ENCODE measurements around the gene TBX18.

TBX18 gene

DNA sequence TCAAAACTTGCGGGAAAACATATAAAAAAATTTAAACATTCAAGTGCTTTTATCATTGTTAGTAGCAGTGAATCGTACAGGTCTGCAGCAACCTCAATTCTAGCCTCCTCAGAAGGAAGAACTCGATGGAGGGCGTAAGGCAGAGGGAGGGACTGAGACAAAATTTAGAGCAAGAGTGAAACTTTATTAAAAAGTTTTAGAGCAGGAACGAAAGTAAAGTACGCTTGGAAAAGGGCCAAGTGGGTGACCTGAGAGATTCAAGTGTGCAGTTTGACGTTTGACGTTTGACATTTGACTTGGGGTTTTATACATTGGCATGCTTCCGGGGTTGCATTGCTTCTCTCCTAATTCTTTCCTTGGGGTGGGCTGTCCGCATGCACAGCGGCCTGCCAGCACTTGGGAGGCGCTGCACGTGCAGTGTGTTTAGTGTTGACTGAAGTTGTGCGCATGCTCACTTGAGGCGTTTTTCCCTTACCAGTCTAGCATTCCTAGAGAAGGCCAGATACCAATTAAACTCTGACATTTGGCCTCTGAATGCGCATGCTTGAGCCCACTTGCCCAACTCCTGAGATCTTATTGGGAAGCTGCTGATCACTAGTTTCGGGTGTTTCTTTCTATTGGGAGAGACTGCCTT, 82.6 kb downstream of the TBX18 start:
- no peak overlapping the region for H3K27ac ChIP-seq (ENCODE audit: poor library complexity, severe bottlenecking)
- DNase-seq (ENCODE audit: low spot score) (no peak), ATAC-seq (ENCODE audit: low read depth) (no peak)
- no peaks in the 10 kb centered on the region for H3K36me3 ChIP-seq (ENCODE audit: low read depth)
- H3K27me3 ChIP-seq (ENCODE audit: insufficient read depth, poor library complexity, severe bottlenecking), result no peaks in the 10 kb centered on the region
- no peaks in the 10 kb centered on the region for H3K9me3 ChIP-seq (ENCODE audit: severe bottlenecking)
- no peak overlapping the region for H3K4me3 ChIP-seq (ENCODE audit: severe bottlenecking)
- no peaks in the 10 kb centered on the region for H3K4me1 ChIP-seq (ENCODE audit: insufficient read depth, poor library complexity, severe bottlenecking)
- TF ChIP-seq CTCF (IDR thresholded peaks at IDR 0.05; ENCODE audit: poor library complexity, severe bottlenecking), result no peak

- no peak overlapping the region for H3K27ac ChIP-seq (ENCODE audit: poor library complexity, severe bottlenecking)
- ATAC-seq (ENCODE audit: low read depth) (no peak), DNase-seq (ENCODE audit: low spot score) (no peak)
- H3K4me3 ChIP-seq (ENCODE audit: severe bottlenecking), result no peak overlapping the region
- H3K4me1 ChIP-seq (ENCODE audit: insufficient read depth, poor library complexity, severe bottlenecking), result no peaks in the 10 kb centered on the region
- no peak for TF ChIP-seq CTCF (IDR thresholded peaks at IDR 0.05; ENCODE audit: poor library complexity, severe bottlenecking)
- no peaks in the 10 kb centered on the region for H3K27me3 ChIP-seq (ENCODE audit: insufficient read depth, poor library complexity, severe bottlenecking)
- H3K36me3 ChIP-seq (ENCODE audit: low read depth), result no peaks in the 10 kb centered on the region
- H3K9me3 ChIP-seq (ENCODE audit: severe bottlenecking), result peaks cover 2% of the 10 kb centered on the region
Measured at GRCh38 chr6:84675651-84676050, 88.7 kb downstream of the TBX18 start.

GRCh38 chr6:84674395-84674794, 90.0 kb downstream of the TBX18 start:
- Histone ChIP-seq H3K27me3 (ENCODE audit: insufficient read depth, poor library complexity, severe bottlenecking) (no peaks in the 10 kb centered on the region), H3K9me3 (ENCODE audit: severe bottlenecking) (peaks cover 2% of the 10 kb centered on the region), H3K36me3 (ENCODE audit: low read depth) (no peaks in the 10 kb centered on the region), H3K4me3 (ENCODE audit: severe bottlenecking) (no peak overlapping the region), H3K27ac (ENCODE audit: poor library complexity, severe bottlenecking) (no peak overlapping the region), H3K4me1 (ENCODE audit: insufficient read depth, poor library complexity, severe bottlenecking) (no peaks in the 10 kb centered on the region)
- no peak for ATAC-seq (ENCODE audit: low read depth)
- no peak for DNase-seq (ENCODE audit: low spot score)
- no peak for TF ChIP-seq CTCF (IDR thresholded peaks at IDR 0.05; ENCODE audit: poor library complexity, severe bottlenecking)

DNA sequence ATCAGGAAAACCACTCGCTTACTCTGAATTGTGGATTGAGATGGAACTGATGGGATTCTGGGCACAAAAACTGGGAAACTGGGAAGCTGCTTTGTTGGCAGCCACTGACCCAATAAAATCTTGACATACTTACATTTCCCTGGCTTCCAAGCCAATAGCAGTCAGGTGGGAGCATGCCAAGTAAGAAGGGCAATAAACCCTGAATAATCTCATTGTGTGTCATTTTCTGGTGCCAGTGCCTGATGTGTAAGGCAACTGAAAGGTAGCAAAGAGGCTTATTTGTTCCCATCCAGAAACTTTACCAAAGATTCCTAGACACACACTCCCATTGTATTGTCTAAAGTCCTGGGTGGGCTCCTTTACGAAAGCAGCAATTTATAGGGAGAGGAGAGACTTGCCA, 93.2 kb downstream of the TBX18 start:
- DNase-seq (ENCODE audit: low spot score) (no peak), ATAC-seq (ENCODE audit: low read depth) (no peak)
- Histone ChIP-seq H3K36me3 (ENCODE audit: low read depth) (no peaks in the 10 kb centered on the region), H3K27ac (ENCODE audit: poor library complexity, severe bottlenecking) (no peak overlapping the region), H3K4me3 (ENCODE audit: severe bottlenecking) (no peak overlapping the region), H3K9me3 (ENCODE audit: severe bottlenecking) (peaks cover 2% of the 10 kb centered on the region), H3K27me3 (ENCODE audit: insufficient read depth, poor library complexity, severe bottlenecking) (no peaks in the 10 kb centered on the region), H3K4me1 (ENCODE audit: insufficient read depth, poor library complexity, severe bottlenecking) (no peaks in the 10 kb centered on the region)
- no peak for TF ChIP-seq CTCF (IDR thresholded peaks at IDR 0.05; ENCODE audit: poor library complexity, severe bottlenecking)

DNA sequence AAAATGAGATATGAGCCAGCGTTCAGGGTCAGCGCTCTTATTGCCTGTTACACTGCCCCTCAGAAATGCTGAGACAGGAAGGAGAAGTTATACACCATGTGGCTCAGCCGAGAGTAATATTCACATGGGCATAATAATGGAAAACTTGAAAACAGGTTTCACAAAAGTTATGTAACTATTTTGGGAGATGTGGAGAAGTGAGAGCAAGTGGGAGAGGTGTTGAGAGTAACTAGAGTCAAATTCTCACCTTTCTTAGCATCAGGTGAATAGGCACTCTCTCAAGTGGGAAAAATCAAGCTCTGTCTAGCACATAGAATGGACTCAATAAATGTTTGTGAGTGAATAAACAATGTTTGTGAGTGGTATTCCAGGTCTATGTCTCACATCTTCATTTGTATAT, 94.5 kb downstream of the TBX18 start:
- Histone ChIP-seq H3K9me3 (ENCODE audit: severe bottlenecking) (no peaks in the 10 kb centered on the region), H3K36me3 (ENCODE audit: low read depth) (no peaks in the 10 kb centered on the region), H3K27ac (ENCODE audit: poor library complexity, severe bottlenecking) (no peak overlapping the region), H3K4me3 (ENCODE audit: severe bottlenecking) (no peak overlapping the region), H3K27me3 (ENCODE audit: insufficient read depth, poor library complexity, severe bottlenecking) (no peaks in the 10 kb centered on the region), H3K4me1 (ENCODE audit: insufficient read depth, poor library complexity, severe bottlenecking) (no peaks in the 10 kb centered on the region)
- ATAC-seq (ENCODE audit: low read depth), result no peak
- no peak for DNase-seq (ENCODE audit: low spot score)
- TF ChIP-seq CTCF (IDR thresholded peaks at IDR 0.05; ENCODE audit: poor library complexity, severe bottlenecking), result no peak

Measured in RWPE2 (cell line).